ENCODE measurements around the gene SHMT2.

DNA sequence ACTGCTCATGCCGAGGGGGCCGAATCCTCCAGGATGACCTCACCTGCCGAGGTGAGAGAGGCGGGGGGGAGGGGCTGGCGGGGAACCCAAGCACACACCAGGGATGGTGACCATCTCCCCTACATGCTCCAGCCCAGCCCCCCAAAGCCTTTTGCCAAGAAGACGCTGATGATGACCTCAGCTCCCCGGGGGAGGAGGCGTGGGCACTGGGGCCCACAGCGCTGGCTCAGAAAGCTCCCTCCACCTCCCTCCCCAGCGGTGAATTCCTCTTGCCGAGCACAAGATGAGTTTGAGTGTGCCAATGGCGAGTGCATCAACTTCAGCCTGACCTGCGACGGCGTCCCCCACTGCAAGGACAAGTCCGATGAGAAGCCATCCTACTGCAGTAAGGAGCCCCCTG is 36.6 kb upstream of the SHMT2 start:
- TF ChIP-seq GATA2 (IDR thresholded peaks at IDR 0.05; ENCODE audit: low read depth, low read length) (no peak), GATA3 (IDR thresholded peaks at IDR 0.05; ENCODE audit: low read depth, low read length) (no peak)

All from SH-SY5Y (cell line).